ENCODE results near the gene SLC39A13.

Gene SLC39A13

DNA sequence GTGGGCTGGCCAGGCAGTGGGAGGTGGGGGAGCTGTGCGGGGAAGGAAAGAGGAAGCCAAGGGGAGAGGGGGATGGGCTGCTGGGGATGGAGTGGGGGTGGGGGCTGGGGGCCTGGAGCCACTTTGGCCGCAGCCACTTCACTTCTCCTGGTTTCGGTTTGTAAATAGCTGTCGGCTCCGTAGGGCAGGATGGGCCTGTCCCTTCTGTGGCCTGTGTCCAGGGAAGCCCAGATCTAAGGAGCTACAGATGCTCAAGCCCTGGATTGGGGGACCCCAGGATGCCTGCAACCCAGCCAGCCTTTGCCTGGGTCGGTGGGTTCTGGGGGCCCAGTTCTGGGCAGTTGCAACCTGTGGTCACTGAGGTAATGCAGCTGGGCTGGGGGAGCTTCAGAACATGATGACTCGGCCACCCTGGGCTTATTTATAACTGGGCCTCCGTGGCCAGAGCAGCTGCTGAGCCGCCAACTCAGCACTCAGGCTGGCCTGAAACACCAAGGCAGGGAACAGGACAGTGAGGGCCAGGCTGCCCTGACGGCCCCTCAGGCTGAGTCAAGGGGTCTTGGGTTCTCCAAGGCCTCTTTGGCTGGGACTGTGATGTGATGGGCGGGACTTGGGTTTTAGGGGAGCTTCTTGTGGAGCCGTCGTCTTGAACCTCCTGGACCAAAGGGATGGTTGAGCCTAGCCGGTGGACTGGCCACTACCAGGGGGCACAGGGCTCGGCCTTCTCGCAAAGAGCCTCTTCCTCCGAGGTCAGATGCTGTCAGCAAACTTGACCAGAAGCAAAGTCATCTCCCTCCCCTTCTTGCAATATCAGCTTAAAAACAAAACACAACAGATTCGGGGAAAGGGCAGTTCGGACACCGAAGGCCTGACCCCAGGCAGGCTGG lies 15.0 kb upstream of the SLC39A13 start:
- H3K27ac ChIP-seq (ENCODE audit: low read depth, low read length) = peak overlapping the region; percentile 70
- no peaks in the 10 kb centered on the region for H3K27me3 ChIP-seq (ENCODE audit: control insufficient read depth in 1 of 2, insufficient read depth in 2 of 2, low read length in 2 of 2)
- H3K9ac ChIP-seq (ENCODE audit: low read depth in 1 of 2, low read length in 2 of 2) = no peak overlapping the region
- H3K9me3 ChIP-seq (ENCODE audit: control insufficient read depth in 1 of 2, low read length in 2 of 2) = no peaks in the 10 kb centered on the region
- peak overlapping the region; percentile 29 to 45 for H3K4me3 ChIP-seq (ENCODE audit: low read depth in 1 of 2, low read length in 2 of 2)
- peaks cover 10 to 30% of the 10 kb centered on the region in 2 donors for H3K4me1 ChIP-seq (ENCODE audit: control insufficient read depth in 1 of 2, insufficient read depth in 2 of 2, low read length in 2 of 2)
- no peaks in the 10 kb centered on the region for H3K36me3 ChIP-seq (ENCODE audit: control insufficient read depth in 1 of 2, insufficient read depth in 2 of 2, low read length in 2 of 2)

DNA sequence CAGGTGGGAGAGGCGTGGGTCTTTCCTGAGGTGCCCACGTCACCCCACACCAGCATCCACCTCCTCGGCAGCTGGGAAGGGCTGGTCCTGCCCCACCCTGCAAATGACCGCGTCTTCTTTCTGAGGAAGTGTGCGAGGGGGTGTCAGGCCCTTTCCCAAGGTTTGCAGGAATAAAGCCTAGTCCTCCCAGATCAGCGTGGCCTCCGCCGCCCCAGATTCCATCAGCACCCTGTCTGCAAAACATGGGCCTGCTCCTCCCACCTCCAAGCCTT lies 14.4 kb upstream of the SLC39A13 start:
- H3K36me3 ChIP-seq (ENCODE audit: control insufficient read depth in 1 of 2, insufficient read depth in 2 of 2, low read length in 2 of 2) = no peaks in the 10 kb centered on the region
- no peaks in the 10 kb centered on the region for H3K27me3 ChIP-seq (ENCODE audit: control insufficient read depth in 1 of 2, insufficient read depth in 2 of 2, low read length in 2 of 2)
- H3K9ac ChIP-seq (ENCODE audit: low read depth in 1 of 2, low read length in 2 of 2) = peak overlapping the region in 1 of 2 donors; percentile 38
- peak overlapping the region; percentile 29 to 45 for H3K4me3 ChIP-seq (ENCODE audit: low read depth in 1 of 2, low read length in 2 of 2)
- H3K9me3 ChIP-seq (ENCODE audit: control insufficient read depth in 1 of 2, low read length in 2 of 2) = no peaks in the 10 kb centered on the region
- H3K27ac ChIP-seq (ENCODE audit: low read depth, low read length) = peak overlapping the region; percentile 70
- H3K4me1 ChIP-seq (ENCODE audit: control insufficient read depth in 1 of 2, insufficient read depth in 2 of 2, low read length in 2 of 2) = peaks cover 10 to 30% of the 10 kb centered on the region in 2 donors

DNA sequence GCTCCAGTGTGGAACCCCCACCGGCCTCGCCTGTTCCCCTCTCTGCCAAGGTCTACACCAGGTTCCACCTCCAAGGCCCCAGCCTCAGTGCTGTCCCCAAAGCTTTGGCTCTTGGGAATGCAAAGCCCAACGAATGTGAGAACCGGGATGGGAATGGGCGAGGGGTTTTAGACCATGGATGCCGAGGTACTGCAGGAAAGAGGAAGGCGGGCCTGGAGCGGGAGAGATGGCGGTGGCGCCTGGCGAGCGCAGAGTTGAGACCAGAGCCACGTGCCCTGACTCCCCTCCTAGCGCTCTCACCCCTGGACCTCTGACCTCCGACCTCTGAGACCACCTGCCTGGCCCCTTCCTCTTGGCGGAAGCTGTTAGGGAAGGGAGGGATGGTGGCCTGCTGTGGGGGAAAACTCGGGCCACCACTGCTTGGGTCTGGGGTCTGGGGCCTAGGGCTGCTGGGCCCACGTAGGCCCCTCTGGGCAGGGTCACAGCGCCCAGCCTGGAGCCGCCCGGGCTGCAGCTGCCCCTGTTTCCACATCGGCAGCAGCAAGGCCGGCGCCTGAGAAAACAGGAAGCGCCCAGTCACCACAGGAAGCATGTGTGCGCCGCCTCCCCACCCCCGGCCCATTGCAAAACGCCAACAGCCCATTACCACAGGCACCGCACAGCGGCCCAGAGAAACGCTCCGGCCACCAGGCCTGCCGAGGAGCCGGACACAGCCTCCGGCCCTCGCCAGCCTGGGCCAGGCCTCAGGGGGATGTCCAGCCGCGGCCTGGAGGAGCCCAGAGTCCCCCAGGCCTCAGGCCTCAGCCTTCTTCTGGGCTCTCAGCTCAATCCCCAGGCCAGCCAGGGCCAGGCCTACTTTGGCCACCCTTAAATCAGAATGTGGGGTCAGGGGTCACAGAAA lies 13.8 kb upstream of the SLC39A13 start:
- Histone ChIP-seq H3K4me1 (ENCODE audit: control insufficient read depth in 1 of 2, insufficient read depth in 2 of 2, low read length in 2 of 2) (peaks cover 10 to 28% of the 10 kb centered on the region in 2 donors), H3K9ac (ENCODE audit: low read depth in 1 of 2, low read length in 2 of 2) (peak overlapping the region; percentile 38 to 59), H3K36me3 (ENCODE audit: control insufficient read depth in 1 of 2, insufficient read depth in 2 of 2, low read length in 2 of 2) (no peaks in the 10 kb centered on the region), H3K27ac (ENCODE audit: low read depth, low read length) (peak overlapping the region; percentile 79), H3K4me3 (ENCODE audit: low read depth in 1 of 2, low read length in 2 of 2) (peak overlapping the region; percentile 29 to 45), H3K27me3 (ENCODE audit: control insufficient read depth in 1 of 2, insufficient read depth in 2 of 2, low read length in 2 of 2) (no peaks in the 10 kb centered on the region), H3K9me3 (ENCODE audit: control insufficient read depth in 1 of 2, low read length in 2 of 2) (no peaks in the 10 kb centered on the region)

GRCh38 chr11:47395223-47396048 lies 13.0 kb upstream of the SLC39A13 start:
- Histone ChIP-seq H3K36me3 (ENCODE audit: control insufficient read depth in 1 of 2, insufficient read depth in 2 of 2, low read length in 2 of 2) (no peaks in the 10 kb centered on the region), H3K27me3 (ENCODE audit: control insufficient read depth in 1 of 2, insufficient read depth in 2 of 2, low read length in 2 of 2) (no peaks in the 10 kb centered on the region), H3K4me1 (ENCODE audit: control insufficient read depth in 1 of 2, insufficient read depth in 2 of 2, low read length in 2 of 2) (peaks cover 10 to 31% of the 10 kb centered on the region in 2 donors), H3K9me3 (ENCODE audit: control insufficient read depth in 1 of 2, low read length in 2 of 2) (no peaks in the 10 kb centered on the region), H3K27ac (ENCODE audit: low read depth, low read length) (peak overlapping the region; percentile 79), H3K4me3 (ENCODE audit: low read depth in 1 of 2, low read length in 2 of 2) (peak overlapping the region; percentile 15 to 28), H3K9ac (ENCODE audit: low read depth in 1 of 2, low read length in 2 of 2) (peak overlapping the region in 1 of 2 donors; percentile 59)

DNA sequence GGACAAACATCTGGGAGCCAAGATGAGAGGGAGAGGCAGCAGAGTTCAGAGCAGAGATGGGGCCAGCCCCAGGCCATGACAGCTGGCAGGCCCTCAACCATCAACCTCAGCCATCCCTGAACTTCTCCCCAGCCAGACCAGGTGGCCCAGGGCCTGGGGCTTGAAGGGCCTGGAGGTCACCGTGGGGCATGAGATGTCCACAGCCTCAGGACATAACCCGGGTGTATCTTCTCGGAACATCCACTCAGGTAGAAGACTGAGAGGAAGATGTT lies 12.4 kb upstream of the SLC39A13 start:
- Histone ChIP-seq H3K36me3 (ENCODE audit: control insufficient read depth in 1 of 2, insufficient read depth in 2 of 2, low read length in 2 of 2) (no peaks in the 10 kb centered on the region), H3K27ac (ENCODE audit: low read depth, low read length) (no peak overlapping the region), H3K4me1 (ENCODE audit: control insufficient read depth in 1 of 2, insufficient read depth in 2 of 2, low read length in 2 of 2) (peaks cover 10 to 30% of the 10 kb centered on the region in 2 donors), H3K9ac (ENCODE audit: low read depth in 1 of 2, low read length in 2 of 2) (no peak overlapping the region), H3K9me3 (ENCODE audit: control insufficient read depth in 1 of 2, low read length in 2 of 2) (no peaks in the 10 kb centered on the region), H3K4me3 (ENCODE audit: low read depth in 1 of 2, low read length in 2 of 2) (no peak overlapping the region), H3K27me3 (ENCODE audit: control insufficient read depth in 1 of 2, insufficient read depth in 2 of 2, low read length in 2 of 2) (no peaks in the 10 kb centered on the region)

DNA sequence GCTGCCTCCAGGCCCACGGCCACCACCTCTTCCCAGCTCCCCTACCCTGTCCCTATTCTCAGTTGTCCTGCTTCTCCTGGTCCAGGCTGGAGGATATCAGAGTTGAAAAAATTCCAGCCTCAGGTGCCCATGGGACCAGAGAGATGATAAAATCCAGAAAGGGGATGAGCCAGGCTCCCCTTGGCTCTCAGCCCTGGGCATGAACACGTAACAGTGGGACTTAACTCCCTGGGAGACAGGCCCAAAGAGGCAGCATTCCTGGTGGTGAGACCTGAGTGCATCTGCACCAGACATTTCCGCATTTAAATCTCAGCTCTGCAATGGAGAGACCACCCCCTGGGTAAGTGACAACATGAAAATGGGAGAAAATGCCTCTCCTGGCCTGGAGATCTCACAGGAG lies 10.4 kb upstream of the SLC39A13 start:
- Histone ChIP-seq H3K36me3 (ENCODE audit: control insufficient read depth in 1 of 2, insufficient read depth in 2 of 2, low read length in 2 of 2) (no peaks in the 10 kb centered on the region), H3K9me3 (ENCODE audit: control insufficient read depth in 1 of 2, low read length in 2 of 2) (no peaks in the 10 kb centered on the region), H3K9ac (ENCODE audit: low read depth in 1 of 2, low read length in 2 of 2) (no peak overlapping the region), H3K4me3 (ENCODE audit: low read depth in 1 of 2, low read length in 2 of 2) (no peak overlapping the region), H3K27me3 (ENCODE audit: control insufficient read depth in 1 of 2, insufficient read depth in 2 of 2, low read length in 2 of 2) (no peaks in the 10 kb centered on the region), H3K27ac (ENCODE audit: low read depth, low read length) (no peak overlapping the region), H3K4me1 (ENCODE audit: control insufficient read depth in 1 of 2, insufficient read depth in 2 of 2, low read length in 2 of 2) (peaks cover 10 to 30% of the 10 kb centered on the region in 2 donors)

GRCh38 chr11:47398551-47398950 lies 9.8 kb upstream of the SLC39A13 start:
- Histone ChIP-seq H3K9ac (ENCODE audit: low read depth in 1 of 2, low read length in 2 of 2) (no peak overlapping the region), H3K36me3 (ENCODE audit: control insufficient read depth in 1 of 2, insufficient read depth in 2 of 2, low read length in 2 of 2) (no peaks in the 10 kb centered on the region), H3K27me3 (ENCODE audit: control insufficient read depth in 1 of 2, insufficient read depth in 2 of 2, low read length in 2 of 2) (no peaks in the 10 kb centered on the region), H3K27ac (ENCODE audit: low read depth, low read length) (no peak overlapping the region), H3K4me1 (ENCODE audit: control insufficient read depth in 1 of 2, insufficient read depth in 2 of 2, low read length in 2 of 2) (peaks cover 10 to 26% of the 10 kb centered on the region in 2 donors), H3K9me3 (ENCODE audit: control insufficient read depth in 1 of 2, low read length in 2 of 2) (no peaks in the 10 kb centered on the region), H3K4me3 (ENCODE audit: low read depth in 1 of 2, low read length in 2 of 2) (no peak overlapping the region)

GRCh38 chr11:47399860-47400767 lies 8.3 kb upstream of the SLC39A13 start:
- Histone ChIP-seq H3K27ac (ENCODE audit: low read depth, low read length) (no peak overlapping the region), H3K9ac (ENCODE audit: low read depth in 1 of 2, low read length in 2 of 2) (peak overlapping the region; percentile 43 to 63), H3K27me3 (ENCODE audit: control insufficient read depth in 1 of 2, insufficient read depth in 2 of 2, low read length in 2 of 2) (no peaks in the 10 kb centered on the region), H3K36me3 (ENCODE audit: control insufficient read depth in 1 of 2, insufficient read depth in 2 of 2, low read length in 2 of 2) (no peaks in the 10 kb centered on the region), H3K4me3 (ENCODE audit: low read depth in 1 of 2, low read length in 2 of 2) (peak overlapping the region; percentile 69 to 70), H3K9me3 (ENCODE audit: control insufficient read depth in 1 of 2, low read length in 2 of 2) (no peaks in the 10 kb centered on the region), H3K4me1 (ENCODE audit: control insufficient read depth in 1 of 2, insufficient read depth in 2 of 2, low read length in 2 of 2) (peaks cover 0 to 13% of the 10 kb centered on the region in 2 donors)

DNA sequence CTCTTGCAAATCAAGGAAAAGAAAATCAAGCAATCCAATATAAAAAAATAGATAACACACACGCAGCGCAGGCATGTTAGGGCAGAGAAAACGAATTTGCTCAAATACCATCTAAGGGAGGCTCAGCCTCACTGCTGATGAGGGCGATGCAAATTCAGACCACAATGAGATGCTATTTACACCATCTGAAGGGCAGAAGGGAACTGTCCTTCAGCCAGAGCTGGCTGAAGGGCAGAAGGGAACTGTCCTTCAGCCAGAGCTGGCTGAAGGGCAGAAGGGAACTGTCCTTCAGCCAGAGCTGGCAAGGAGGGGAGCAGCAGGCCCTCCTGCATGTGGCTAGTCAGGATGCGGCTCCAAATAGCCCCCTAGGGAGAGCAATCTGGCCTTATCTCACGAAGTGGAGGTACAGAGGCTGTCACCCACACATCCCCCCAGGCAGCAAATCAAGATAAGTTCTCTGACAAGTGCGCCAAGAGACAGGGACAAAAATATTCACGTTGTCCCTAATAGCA lies 7.6 kb upstream of the SLC39A13 start:
- Histone ChIP-seq H3K9me3 (ENCODE audit: control insufficient read depth in 1 of 2, low read length in 2 of 2) (no peaks in the 10 kb centered on the region), H3K9ac (ENCODE audit: low read depth in 1 of 2, low read length in 2 of 2) (peak overlapping the region; percentile 43 to 63), H3K4me3 (ENCODE audit: low read depth in 1 of 2, low read length in 2 of 2) (peak overlapping the region; percentile 56 to 65), H3K4me1 (ENCODE audit: control insufficient read depth in 1 of 2, insufficient read depth in 2 of 2, low read length in 2 of 2) (peaks cover 0 to 8% of the 10 kb centered on the region in 2 donors), H3K27ac (ENCODE audit: low read depth, low read length) (peak overlapping the region; percentile 3), H3K36me3 (ENCODE audit: control insufficient read depth in 1 of 2, insufficient read depth in 2 of 2, low read length in 2 of 2) (no peaks in the 10 kb centered on the region), H3K27me3 (ENCODE audit: control insufficient read depth in 1 of 2, insufficient read depth in 2 of 2, low read length in 2 of 2) (no peaks in the 10 kb centered on the region)
